Neutrophil (primary cell): ENCODE data around the gene VWCE.
A peak's percentile ranks its signal among the peaks of the same experiment; 100 is the strongest.

Experiments
- H3K27ac ChIP-seq: fragments of 200-600 bp; sonication (generic); 2 replicates; pipeline ENCODE4 v1.5.1; 2016; ENCODE audit warnings: mild to moderate bottlenecking, moderate library complexity
- H3K27me3 ChIP-seq: fragments of 200-600 bp; sonication (generic); 2 replicates; pipeline ENCODE4 v1.6.0; 2016; ENCODE audit warnings: mild to moderate bottlenecking
- H3K36me3 ChIP-seq: fragments of 200-600 bp; sonication (generic); 2 replicates; pipeline ENCODE4 v1.5.1; 2017
- H3K4me1 ChIP-seq, 2 experiments: fragments of 200-600 bp in 1 of 2; sonication (generic) in 1 of 2; 1 replicate in 1 of 2; 2 replicates in 1 of 2; pipeline versions ENCODE4 v1.5.1 to v1.6.1; 2013 to 2016; ENCODE audit warnings: low read depth in 1 of 2, low read length in 1 of 2, mild to moderate bottlenecking in 1 of 2, moderate library complexity in 1 of 2; ENCODE audit not compliant: control insufficient read depth in 1 of 2, insufficient read depth in 1 of 2
- H3K4me3 ChIP-seq, 2 experiments: fragments of 200-600 bp in 1 of 2; sonication (generic) in 1 of 2; 1 replicate in 1 of 2; 2 replicates in 1 of 2; pipeline ENCODE4 v1.5.1; 2013 to 2016; ENCODE audit warnings: low read depth in 1 of 2, low read length in 1 of 2, mild to moderate bottlenecking in 1 of 2, moderate library complexity in 1 of 2
- H3K9me3 ChIP-seq: fragments of 200-600 bp; sonication (generic); 2 replicates; pipeline ENCODE4 v1.5.1; 2016
- CTCF ChIP-seq: fragments of 200-600 bp; sonication (generic); IDR thresholded peaks from 2 replicates; pipeline ENCODE4 v1.5.1; 2016; ENCODE audit warnings: antibody characterized with exemption

Gene VWCE

GRCh38 chr11:61339490-61339878, 44.4 kb upstream of the VWCE start:
- Histone ChIP-seq H3K27me3 (no peaks in the 10 kb centered on the region), H3K36me3 (peaks cover 35% of the 10 kb centered on the region), H3K4me1 (peaks cover 5 to 7% of the 10 kb centered on the region in 2 experiments), H3K27ac (no peak overlapping the region), H3K9me3 (no peaks in the 10 kb centered on the region), H3K4me3 (no peak overlapping the region)
- no peak for TF ChIP-seq CTCF

- no peak for TF ChIP-seq CTCF
- H3K36me3 ChIP-seq, result peaks cover 34% of the 10 kb centered on the region
- no peak overlapping the region for H3K4me3 ChIP-seq
- H3K27me3 ChIP-seq, result no peaks in the 10 kb centered on the region
- no peak overlapping the region for H3K27ac ChIP-seq
- peaks cover 5 to 7% of the 10 kb centered on the region in 2 experiments for H3K4me1 ChIP-seq
- H3K9me3 ChIP-seq, result no peaks in the 10 kb centered on the region
These were observed 43.8 kb upstream of the VWCE start for GRCh38 chr11:61338783-61339489.

GRCh38 chr11:61337706-61338470, 42.8 kb upstream of the VWCE start:
- TF ChIP-seq CTCF, result no peak
- peaks cover 30% of the 10 kb centered on the region for H3K36me3 ChIP-seq
- no peaks in the 10 kb centered on the region for H3K9me3 ChIP-seq
- H3K27me3 ChIP-seq, result no peaks in the 10 kb centered on the region
- H3K4me3 ChIP-seq, result no peak overlapping the region
- peaks cover 13 to 14% of the 10 kb centered on the region in 2 experiments for H3K4me1 ChIP-seq
- H3K27ac ChIP-seq, result no peak overlapping the region

- Histone ChIP-seq H3K36me3 (peaks cover 14% of the 10 kb centered on the region), H3K27ac (peak overlapping the region; percentile 46), H3K9me3 (no peaks in the 10 kb centered on the region), H3K27me3 (no peaks in the 10 kb centered on the region), H3K4me3 (no peak overlapping the region), H3K4me1 (peaks cover 25% of the 10 kb centered on the region in 2 experiments)
- TF ChIP-seq CTCF, result peak; percentile 98
These were observed 41.2 kb upstream of the VWCE start for GRCh38 chr11:61336171-61336935.

GRCh38 chr11:61335355-61335710, 40.2 kb upstream of the VWCE start:
- no peak for TF ChIP-seq CTCF
- H3K4me1 ChIP-seq, result peaks cover 25 to 26% of the 10 kb centered on the region in 2 experiments
- H3K36me3 ChIP-seq, result peaks cover 12% of the 10 kb centered on the region
- H3K27ac ChIP-seq, result no peak overlapping the region
- H3K9me3 ChIP-seq, result no peaks in the 10 kb centered on the region
- H3K27me3 ChIP-seq, result no peaks in the 10 kb centered on the region
- H3K4me3 ChIP-seq, result no peak overlapping the region
